Mesenchymal stem cell (in vitro differentiated cells and primary cell): ENCODE data around the gene UNKL.
A peak's percentile ranks its signal among the peaks of the same experiment; 100 is the strongest.

Experiments
- DNase-seq: peaks from one replicate; pipeline ENCODE4 v3.0.0-alpha.2; 2013
- H2AFZ ChIP-seq: one replicate; pipeline ENCODE4 v1.6.1; 2013; ENCODE audit warnings: low read depth, mild to moderate bottlenecking, control low read depth, inconsistent platforms, low read length, moderate library complexity
- H2AK5ac ChIP-seq: 2 replicates; pipeline ENCODE4 v1.6.1; 2013; ENCODE audit warnings: low read length, moderate library complexity, mild to moderate bottlenecking, inconsistent platforms; ENCODE audit not compliant: severe bottlenecking
- H2BK120ac ChIP-seq: one replicate; pipeline ENCODE4 v1.6.1; 2013; ENCODE audit warnings: low read depth, mild to moderate bottlenecking, inconsistent platforms, low read length, moderate library complexity
- H2BK12ac ChIP-seq, 2 experiments: one replicate each; pipeline ENCODE4 v1.6.1; 2013; ENCODE audit warnings: inconsistent platforms in 2 of 2, low read length in 2 of 2, mild to moderate bottlenecking in 2 of 2, moderate library complexity in 2 of 2, control low read depth in 1 of 2
- H2BK15ac ChIP-seq: one replicate; pipeline ENCODE4 v1.6.1; 2013; ENCODE audit warnings: mild to moderate bottlenecking, low read depth, inconsistent platforms; ENCODE audit not compliant: poor library complexity, severe bottlenecking
- H2BK5ac ChIP-seq: 2 replicates; pipeline ENCODE4 v1.6.1; 2013; ENCODE audit warnings: low read depth, mild to moderate bottlenecking, low read length, control low read depth, inconsistent platforms; ENCODE audit not compliant: poor library complexity, severe bottlenecking
- H3K14ac ChIP-seq, 2 experiments: one replicate each; pipeline ENCODE4 v1.6.1; 2013; ENCODE audit warnings: inconsistent platforms in 2 of 2, low read length in 2 of 2, control low read depth in 1 of 2, mild to moderate bottlenecking in 1 of 2, moderate library complexity in 1 of 2
- H3K18ac ChIP-seq, 2 experiments: one replicate each; pipeline ENCODE4 v1.6.1; 2013; ENCODE audit warnings: inconsistent platforms in 2 of 2, low read length in 2 of 2, control low read depth in 1 of 2, low read depth in 1 of 2, mild to moderate bottlenecking in 1 of 2
- H3K23ac ChIP-seq, 2 experiments: one replicate each; pipeline ENCODE4 v1.6.1; 2013; ENCODE audit warnings: inconsistent platforms in 2 of 2, low read length in 2 of 2, mild to moderate bottlenecking in 2 of 2, moderate library complexity in 2 of 2, control low read depth in 1 of 2
- H3K27ac ChIP-seq: 2 replicates; pipeline ENCODE4 v1.5.1; 2013; ENCODE audit warnings: mild to moderate bottlenecking, moderate library complexity, low read length, control low read depth, inconsistent platforms; ENCODE audit not compliant: poor library complexity, severe bottlenecking
- H3K27me3 ChIP-seq, 2 experiments: 2 replicates each; pipeline versions ENCODE4 v1.6.1 to v1.7.0; 2013; ENCODE audit warnings: low read length in 2 of 2, mild to moderate bottlenecking in 2 of 2, moderate library complexity in 2 of 2, control low read depth in 1 of 2, inconsistent platforms in 1 of 2; ENCODE audit not compliant: control insufficient read depth in 1 of 2, insufficient read depth in 1 of 2
- H3K36me3 ChIP-seq, 2 experiments: 2 replicates each; pipeline versions ENCODE4 v1.6.1 to v1.7.0; 2013; ENCODE audit warnings: low read length in 2 of 2, control low read depth in 1 of 2, inconsistent platforms in 1 of 2, low read depth in 1 of 2, mild to moderate bottlenecking in 1 of 2; ENCODE audit not compliant: insufficient read depth in 2 of 2, control insufficient read depth in 1 of 2
- H3K4ac ChIP-seq, 2 experiments: one replicate each; pipeline ENCODE4 v1.6.1; 2013; ENCODE audit warnings: inconsistent platforms in 2 of 2, low read length in 2 of 2, mild to moderate bottlenecking in 2 of 2, moderate library complexity in 2 of 2, control low read depth in 1 of 2, low read depth in 1 of 2
- H3K4me1 ChIP-seq: 2 replicates; pipeline ENCODE4 v1.6.1; 2013; ENCODE audit warnings: low read depth, low read length, control low read depth; ENCODE audit not compliant: control insufficient read depth, insufficient read depth
- H3K4me2 ChIP-seq: 2 replicates; pipeline ENCODE4 v1.6.1; 2013; ENCODE audit warnings: low read length, mild to moderate bottlenecking, inconsistent platforms; ENCODE audit not compliant: poor library complexity, severe bottlenecking
- H3K4me3 ChIP-seq, 2 experiments: 2 replicates each; pipeline versions ENCODE4 v1.5.1 to v1.7.0; 2013; ENCODE audit warnings: low read length in 2 of 2, mild to moderate bottlenecking in 2 of 2, control low read depth in 1 of 2, low read depth in 1 of 2; ENCODE audit not compliant: insufficient read depth in 1 of 2
- H3K79me1 ChIP-seq: replicated peaks from 2 replicates; pipeline ENCODE4 v1.6.1; 2013; ENCODE audit warnings: mild to moderate bottlenecking, control low read depth, low read length, inconsistent platforms; ENCODE audit not compliant: poor library complexity, severe bottlenecking
- H3K9ac ChIP-seq: 2 replicates; pipeline ENCODE4 v1.7.0; 2013; ENCODE audit warnings: mild to moderate bottlenecking, low read length, moderate library complexity
- H3K9me3 ChIP-seq: 2 replicates; pipeline ENCODE4 v1.7.0; 2013; ENCODE audit warnings: mild to moderate bottlenecking, low read length; ENCODE audit not compliant: control insufficient read depth
- H4K8ac ChIP-seq: one replicate; pipeline ENCODE4 v1.6.1; 2013; ENCODE audit warnings: inconsistent platforms, mild to moderate bottlenecking, low read length, moderate library complexity
- H4K91ac ChIP-seq: one replicate; pipeline ENCODE4 v1.6.1; 2013; ENCODE audit warnings: mild to moderate bottlenecking, low read length, inconsistent platforms
- WGBS: methylation state at CpG from one replicate; pipeline ENCODE4 v1.1.7; 2013; ENCODE audit warnings: mixed read lengths; 5-methylcytosine and 5-hydroxymethylcytosine counted together

Gene UNKL

GRCh38 chr16:1367486-1368174 is 46.9 kb downstream of the UNKL start:
- H2BK5ac ChIP-seq = no peak overlapping the region
- H3K36me3 ChIP-seq = peaks cover 59 to 72% of the 10 kb centered on the region in 2 experiments
- peak overlapping the region; percentile 19 for H4K8ac ChIP-seq
- H3K23ac ChIP-seq = no peak overlapping the region
- H4K91ac ChIP-seq = no peak overlapping the region
- H3K9me3 ChIP-seq = no peaks in the 10 kb centered on the region
- no peak overlapping the region for H3K14ac ChIP-seq
- no peak overlapping the region for H2AFZ ChIP-seq
- H3K79me1 ChIP-seq = peaks cover 33% of the 10 kb centered on the region
- H3K4me3 ChIP-seq = peak overlapping the region in 1 of 2 experiments; percentile 4
- no peak overlapping the region for H3K18ac ChIP-seq
- WGBS = 93% methylated on average over 18 of the region's 27 CpGs
- H3K9ac ChIP-seq = no peak overlapping the region
- no peak overlapping the region for H3K27ac ChIP-seq
- no peak overlapping the region for H2BK15ac ChIP-seq
- no peak overlapping the region for H3K4me2 ChIP-seq
- no peak overlapping the region for H2AK5ac ChIP-seq
- DNase-seq = no peak
- H3K4ac ChIP-seq = no peak overlapping the region
- no peak overlapping the region for H2BK120ac ChIP-seq
- no peak overlapping the region for H2BK12ac ChIP-seq
- peaks cover 3% of the 10 kb centered on the region for H3K4me1 ChIP-seq
- no peaks in the 10 kb centered on the region for H3K27me3 ChIP-seq

GRCh38 chr16:1366712-1367299 is 47.7 kb downstream of the UNKL start:
- H2BK12ac ChIP-seq = no peak overlapping the region
- no peaks in the 10 kb centered on the region for H3K27me3 ChIP-seq
- no peak overlapping the region for H4K91ac ChIP-seq
- H3K18ac ChIP-seq = no peak overlapping the region
- H3K14ac ChIP-seq = no peak overlapping the region
- no peak overlapping the region for H3K4me2 ChIP-seq
- peaks cover 37% of the 10 kb centered on the region for H3K79me1 ChIP-seq
- H2AK5ac ChIP-seq = no peak overlapping the region
- no peak overlapping the region for H3K9ac ChIP-seq
- H3K4me3 ChIP-seq = no peak overlapping the region
- H2BK5ac ChIP-seq = no peak overlapping the region
- H3K9me3 ChIP-seq = no peaks in the 10 kb centered on the region
- H3K27ac ChIP-seq = no peak overlapping the region
- DNase-seq = no peak
- no peak overlapping the region for H2BK120ac ChIP-seq
- H4K8ac ChIP-seq = peak overlapping the region; percentile 19
- WGBS = 94% methylated on average over 24 of the region's 24 CpGs
- no peak overlapping the region for H2AFZ ChIP-seq
- no peak overlapping the region for H3K4ac ChIP-seq
- peaks cover 67 to 77% of the 10 kb centered on the region in 2 experiments for H3K36me3 ChIP-seq
- H3K4me1 ChIP-seq = peaks cover 3% of the 10 kb centered on the region
- no peak overlapping the region for H2BK15ac ChIP-seq
- no peak overlapping the region for H3K23ac ChIP-seq

GRCh38 chr16:1366060-1366711 is 48.3 kb downstream of the UNKL start:
- WGBS = 95% methylated on average over 29 of the region's 29 CpGs
- Histone ChIP-seq H3K23ac (no peak overlapping the region), H3K4ac (no peak overlapping the region), H2BK5ac (no peak overlapping the region), H2BK12ac (no peak overlapping the region), H3K4me1 (peaks cover 3% of the 10 kb centered on the region), H3K4me2 (no peak overlapping the region), H3K14ac (no peak overlapping the region), H3K36me3 (peaks cover 66 to 76% of the 10 kb centered on the region in 2 experiments), H3K4me3 (no peak overlapping the region), H3K9ac (no peak overlapping the region), H2BK15ac (no peak overlapping the region), H2AK5ac (no peak overlapping the region), H2AFZ (no peak overlapping the region), H3K9me3 (no peaks in the 10 kb centered on the region), H3K27ac (no peak overlapping the region), H3K18ac (no peak overlapping the region), H3K27me3 (no peaks in the 10 kb centered on the region), H2BK120ac (no peak overlapping the region), H3K79me1 (peaks cover 35% of the 10 kb centered on the region), H4K91ac (peak overlapping the region; percentile 48), H4K8ac (no peak overlapping the region)
- DNase-seq = no peak

- Histone ChIP-seq H4K8ac (no peak overlapping the region), H2BK120ac (no peak overlapping the region), H3K27me3 (no peaks in the 10 kb centered on the region), H3K9me3 (no peaks in the 10 kb centered on the region), H4K91ac (no peak overlapping the region), H3K23ac (no peak overlapping the region), H3K36me3 (peaks cover 74 to 75% of the 10 kb centered on the region in 2 experiments), H3K18ac (no peak overlapping the region), H3K4ac (no peak overlapping the region), H2AFZ (no peak overlapping the region), H2BK12ac (no peak overlapping the region), H3K14ac (no peak overlapping the region), H3K9ac (no peak overlapping the region), H3K4me2 (no peak overlapping the region), H3K27ac (no peak overlapping the region), H2AK5ac (no peak overlapping the region), H3K4me3 (no peak overlapping the region), H2BK5ac (no peak overlapping the region), H3K79me1 (peaks cover 42% of the 10 kb centered on the region), H3K4me1 (no peaks in the 10 kb centered on the region), H2BK15ac (no peak overlapping the region)
- DNase-seq = no peak
- WGBS = 90% methylated on average over 22 of the region's 22 CpGs
Measured at GRCh38 chr16:1364510-1364909, 50.0 kb downstream of the UNKL start.
